ENCODE measurements around the gene SSBP2.

GRCh38 chr5:81717860-81718259, 33.0 kb downstream of the SSBP2 start:
- TF ChIP-seq CTCF (IDR thresholded peaks at IDR 0.05), result no peak
- TF ChIP-seq POLR2A (IDR thresholded peaks at IDR 0.05), result no peak
